Esophagus squamous epithelium (tissue), 4 donors: ENCODE results near the gene ARHGAP32.

Source experiments
- CTCF ChIP-seq, 6 experiments: fragments of 450-650 bp in 4 of 6; fragments of 200-600 bp in 2 of 6; sonication (generic) in 2 of 6; IDR thresholded peaks; one replicate each; pipeline ENCODE4 v1.5.1; 2016 to 2019; ENCODE audit warnings: antibody characterized with exemption in 6 of 6, mild to moderate bottlenecking in 4 of 6, moderate library complexity in 4 of 6
- POLR2A ChIP-seq, 4 donors: fragments of 450-650 bp; IDR thresholded peaks; one replicate each; pipeline ENCODE4 v1.6.1; 2017; ENCODE audit warnings: antibody characterized with exemption in 4 of 4, mild to moderate bottlenecking in 4 of 4, moderate library complexity in 3 of 4

- TF ChIP-seq CTCF (IDR thresholded peaks at IDR 0.05) (no peak), POLR2A (IDR thresholded peaks at IDR 0.05) (no peak)
Measured at GRCh38 chr11:129204150-129204838, 12.2 kb upstream of the ARHGAP32 start.
